NCI-H2029 (cell line): Measurements from ENCODE around the gene DHRS7.

Source experiments
- DNase-seq: peaks from one replicate; lab custom pipeline; 2025; lab: John Stamatoyannopoulos, UW

The DHRS7 gene, protein sequence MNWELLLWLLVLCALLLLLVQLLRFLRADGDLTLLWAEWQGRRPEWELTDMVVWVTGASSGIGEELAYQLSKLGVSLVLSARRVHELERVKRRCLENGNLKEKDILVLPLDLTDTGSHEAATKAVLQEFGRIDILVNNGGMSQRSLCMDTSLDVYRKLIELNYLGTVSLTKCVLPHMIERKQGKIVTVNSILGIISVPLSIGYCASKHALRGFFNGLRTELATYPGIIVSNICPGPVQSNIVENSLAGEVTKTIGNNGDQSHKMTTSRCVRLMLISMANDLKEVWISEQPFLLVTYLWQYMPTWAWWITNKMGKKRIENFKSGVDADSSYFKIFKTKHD

DNA sequence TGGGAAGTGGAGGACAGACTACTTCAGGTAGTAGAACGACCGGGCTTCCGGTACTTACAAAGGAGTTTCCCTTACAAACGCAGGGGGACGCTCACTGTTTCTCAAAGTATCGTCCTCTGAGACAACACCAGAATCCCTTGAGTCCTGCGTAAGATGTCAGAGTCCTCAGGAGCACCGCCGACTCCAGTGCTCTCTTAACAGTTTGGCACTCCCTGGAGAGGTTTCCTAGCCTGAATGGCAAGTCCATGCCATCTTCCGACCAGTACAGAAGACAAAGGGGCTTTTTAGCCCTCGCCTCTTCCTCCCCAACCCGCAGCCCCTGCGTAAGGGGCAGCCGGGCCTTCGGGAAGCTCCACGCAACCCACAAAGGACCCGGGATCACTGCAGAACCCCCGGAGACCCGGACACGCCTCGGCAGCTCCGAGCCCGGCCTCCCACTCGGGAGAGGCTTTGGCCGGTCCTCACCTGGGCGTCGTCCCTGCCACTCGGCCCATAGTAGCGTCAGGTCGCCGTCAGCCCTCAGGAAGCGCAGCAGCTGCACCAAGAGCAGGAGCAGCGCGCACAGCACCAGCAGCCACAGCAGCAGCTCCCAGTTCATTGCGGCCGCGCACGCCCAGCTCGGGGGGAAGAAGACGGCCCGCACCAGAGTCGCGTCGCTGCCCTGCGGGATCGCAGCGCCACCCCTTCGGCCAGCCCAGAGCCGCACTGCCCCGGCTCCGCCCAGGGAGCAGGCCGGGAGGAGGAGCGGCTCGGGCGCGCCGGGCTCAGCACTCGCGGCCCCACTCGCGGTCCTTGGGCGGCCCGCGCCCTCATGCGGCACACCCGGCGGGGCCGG, at the start of gene DHRS7:
Gene DHRS7 (minus strand): TSS at position 687 of the 835 bp plus-strand sequence. CDS start 89 bp downstream, at position 598.
- DNase-seq: peak; percentile 74

GRCh38 chr14:60214415-60215126, 49.4 kb upstream of the DHRS7 start:
- DNase-seq: no peak

DNA sequence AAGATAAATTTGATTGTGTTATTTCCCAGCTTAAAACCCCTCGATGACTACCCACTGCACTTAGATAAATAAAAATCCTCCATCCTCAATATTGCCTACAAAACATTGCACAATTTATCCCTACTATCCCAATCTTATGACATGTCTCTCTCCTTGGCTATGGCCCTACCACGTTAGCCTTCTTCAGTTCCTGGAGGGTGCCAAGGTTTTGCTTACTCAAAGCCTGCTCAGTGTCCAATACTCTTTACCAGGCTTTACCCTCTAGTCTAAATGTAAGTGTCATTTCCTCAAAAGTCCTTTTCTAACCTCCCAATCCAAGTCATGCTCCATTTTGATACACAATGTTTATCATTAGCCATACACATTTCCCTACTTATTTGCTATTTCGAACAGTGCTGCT, 48.8 kb upstream of the DHRS7 start:
- DNase-seq: no peak

- DNase-seq: no peak
These were observed 47.5 kb upstream of the DHRS7 start for GRCh38 chr14:60212503-60213371.

DNA sequence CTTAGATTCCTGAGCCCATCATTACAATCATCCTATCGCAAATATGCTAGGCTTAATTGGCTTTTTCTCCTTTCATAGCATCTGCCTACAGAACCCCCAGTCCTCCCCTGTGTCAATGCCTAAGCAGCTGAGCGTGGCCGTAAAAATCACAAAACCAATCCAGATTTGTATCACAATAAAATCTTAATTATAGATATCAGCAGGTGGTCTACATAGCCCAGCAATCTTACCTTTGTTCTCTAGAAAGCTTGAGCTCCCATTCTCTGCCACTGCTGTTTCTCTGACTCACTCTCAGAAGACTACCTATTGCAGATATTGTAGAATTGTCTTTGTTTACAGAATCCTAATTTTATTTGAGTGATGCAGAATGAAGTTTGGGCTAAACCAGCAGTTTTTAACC, 46.0 kb upstream of the DHRS7 start:
- DNase-seq: no peak

DNA sequence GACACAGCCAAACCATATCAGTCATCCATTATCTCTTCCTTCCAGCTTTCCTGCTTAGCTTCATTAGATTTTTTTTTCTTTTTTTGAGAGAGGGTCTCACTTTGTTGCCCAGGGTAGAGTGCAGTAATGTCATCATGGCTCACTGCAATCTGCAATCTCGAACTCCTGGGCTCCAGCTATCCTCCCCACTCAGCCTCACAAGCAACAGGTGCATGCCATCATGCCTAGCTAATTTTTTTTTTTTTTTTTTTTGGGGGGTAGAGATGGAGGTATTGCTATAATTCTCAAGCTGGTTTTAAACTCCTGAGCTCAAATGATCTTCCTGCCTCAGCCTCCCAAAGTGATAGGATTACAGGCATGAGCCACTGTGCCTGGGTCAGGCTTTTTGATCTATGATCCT, 45.5 kb upstream of the DHRS7 start:
- DNase-seq: no peak

GRCh38 chr14:60206837-60207533, 41.8 kb upstream of the DHRS7 start:
- no peak for DNase-seq

DNA sequence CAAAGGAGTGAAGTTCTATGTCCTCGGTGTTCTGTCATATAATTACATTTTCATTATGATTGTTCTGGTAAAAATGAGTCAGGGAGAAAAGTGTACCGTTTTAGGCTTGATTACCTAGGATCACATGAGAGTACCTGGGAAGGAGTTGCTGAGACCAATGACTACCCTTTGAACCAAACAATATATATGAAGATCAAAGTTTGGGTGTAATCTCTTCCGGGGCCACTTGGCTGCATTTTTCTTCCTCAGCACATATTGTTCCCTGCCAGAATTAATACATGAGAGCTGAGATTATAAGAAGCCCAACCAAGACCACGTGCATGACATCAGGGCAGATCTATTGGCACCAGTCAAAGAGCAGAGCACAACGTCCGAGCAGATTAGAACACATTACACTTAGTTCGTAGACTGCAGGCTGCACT, 41.1 kb upstream of the DHRS7 start:
- no peak for DNase-seq

DNA sequence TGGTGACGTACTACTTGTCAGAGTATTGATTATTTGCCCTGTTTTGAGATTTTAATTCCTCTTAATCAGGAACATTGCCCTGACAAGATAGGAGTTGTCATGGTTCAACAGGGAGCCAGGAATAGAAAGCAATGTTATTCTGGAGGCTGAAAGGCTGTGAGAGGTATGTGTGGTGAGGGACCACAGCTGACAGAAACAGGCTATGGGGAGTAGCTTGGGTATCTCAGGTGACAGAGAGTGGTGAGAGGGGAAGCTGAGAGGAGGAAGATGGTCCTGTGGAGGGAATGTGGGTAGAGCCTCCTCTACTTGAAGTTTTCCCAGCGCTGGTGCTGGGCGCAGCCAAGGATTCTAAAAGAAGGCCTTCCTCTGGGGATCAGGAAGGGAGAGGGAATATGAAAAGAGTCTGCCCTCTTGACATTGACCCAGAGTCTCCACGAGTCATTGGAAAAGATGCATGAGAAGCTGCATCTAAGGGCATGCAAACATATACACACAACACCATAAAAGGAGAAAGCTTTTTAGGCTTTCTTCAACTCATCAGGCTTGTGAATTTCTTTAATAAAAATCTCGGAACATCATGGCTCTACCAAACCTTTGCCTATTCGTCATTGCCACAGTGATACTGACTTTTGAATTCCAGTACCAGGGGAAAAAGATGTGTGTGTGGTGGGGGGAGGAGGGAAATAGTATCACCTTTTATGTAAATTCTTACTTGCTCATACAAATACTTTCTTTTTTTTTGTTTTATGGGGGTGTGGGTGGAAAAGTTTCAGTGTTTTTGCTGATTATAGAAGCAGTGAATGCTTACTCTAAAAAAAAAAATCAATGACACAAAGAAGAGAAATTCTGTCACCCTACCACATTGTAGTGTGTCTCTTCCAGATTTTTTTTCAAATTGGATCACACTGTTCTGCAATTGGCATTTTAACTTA, 39.9 kb upstream of the DHRS7 start:
- no peak for DNase-seq

DNA sequence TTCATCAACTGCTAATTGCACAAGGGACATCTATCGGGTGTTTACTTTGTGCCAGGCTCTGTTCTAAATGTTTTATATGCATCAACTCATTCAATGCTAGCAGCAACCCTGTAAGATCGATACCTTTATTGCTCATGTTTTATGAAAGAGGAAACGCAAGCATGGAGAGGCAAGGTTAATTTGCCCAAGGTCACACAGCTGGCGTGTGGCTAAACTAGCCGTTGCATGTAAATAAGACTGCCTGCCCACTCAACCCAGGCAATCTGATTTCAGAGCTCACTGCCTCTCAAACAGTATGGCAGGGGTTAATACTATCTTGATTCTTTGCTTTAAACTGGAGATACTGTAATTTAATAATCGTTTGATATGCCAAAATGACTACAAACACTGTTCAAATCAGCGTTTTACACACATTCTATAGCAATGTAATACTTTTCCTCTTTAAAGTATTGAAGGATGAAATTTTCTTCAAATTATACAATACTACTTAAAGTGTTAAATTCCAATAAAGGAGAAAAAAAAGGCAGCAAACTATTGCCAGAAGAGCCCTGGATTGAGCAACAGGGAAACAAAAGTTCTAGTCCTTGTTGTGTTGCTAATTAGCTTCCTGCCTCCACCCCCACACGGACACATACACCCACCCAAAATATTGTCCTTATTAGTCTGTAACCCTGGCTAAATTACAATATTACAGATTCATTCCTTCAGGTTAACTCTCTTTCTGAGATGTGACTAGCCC, 39.1 kb upstream of the DHRS7 start:
- peak; percentile 10 for DNase-seq

- no peak for DNase-seq
These were observed 34.1 kb upstream of the DHRS7 start for GRCh38 chr14:60199321-60199720.

GRCh38 chr14:60197629-60198303, 32.6 kb upstream of the DHRS7 start:
- DNase-seq: no peak

DNA sequence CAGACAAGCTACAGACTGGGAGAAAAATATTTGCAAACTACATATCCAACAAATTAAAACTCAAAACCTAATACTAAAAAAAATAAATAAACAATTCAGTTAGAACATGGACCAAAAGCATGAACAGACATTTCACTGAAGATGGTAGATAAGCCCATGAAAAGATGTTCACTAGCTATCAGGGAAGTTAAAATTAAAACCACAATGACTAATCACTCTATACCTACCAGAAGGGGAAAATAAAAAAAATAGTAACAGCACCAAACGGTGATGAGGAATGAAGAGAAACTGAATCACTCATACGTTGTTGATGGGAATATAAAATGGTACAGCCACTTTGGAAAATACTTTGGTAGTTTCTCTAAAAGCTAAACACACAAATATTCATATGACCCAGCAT, 31.1 kb upstream of the DHRS7 start:
- DNase-seq: no peak

DNA sequence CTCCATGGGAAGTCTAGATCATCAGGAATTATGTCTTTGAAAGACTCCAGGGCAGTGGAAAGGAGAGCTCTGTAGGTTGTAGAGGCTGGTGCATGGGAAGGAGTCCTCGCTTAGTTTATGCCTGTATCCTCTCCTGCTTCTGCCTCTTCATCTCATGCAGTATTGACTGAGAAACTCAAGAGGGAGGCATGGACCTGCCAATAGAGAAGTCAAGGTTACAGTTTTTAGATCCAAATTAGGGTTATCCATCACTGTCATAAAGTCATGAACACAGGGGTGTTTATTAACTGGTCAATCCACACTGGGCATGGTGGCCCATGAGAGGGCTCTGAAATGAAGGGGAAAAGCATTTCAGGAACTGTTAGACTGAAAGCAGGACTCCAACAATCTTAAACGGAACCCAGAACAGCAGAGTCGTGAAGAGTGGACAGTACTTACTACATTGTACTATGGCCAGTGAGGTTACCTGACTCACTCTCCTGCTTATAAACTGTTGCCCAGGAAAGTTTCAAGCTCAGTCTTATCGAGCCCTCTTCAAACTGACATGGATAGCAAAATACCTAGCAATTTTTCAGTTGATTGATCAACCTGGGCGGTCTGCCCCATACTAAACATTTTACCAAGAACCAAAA, 30.1 kb upstream of the DHRS7 start:
- DNase-seq: peak; percentile 2

GRCh38 chr14:60189923-60190840, 25.0 kb upstream of the DHRS7 start:
- DNase-seq: no peak

GRCh38 chr14:60188696-60189095, 23.5 kb upstream of the DHRS7 start:
- no peak for DNase-seq

DNA sequence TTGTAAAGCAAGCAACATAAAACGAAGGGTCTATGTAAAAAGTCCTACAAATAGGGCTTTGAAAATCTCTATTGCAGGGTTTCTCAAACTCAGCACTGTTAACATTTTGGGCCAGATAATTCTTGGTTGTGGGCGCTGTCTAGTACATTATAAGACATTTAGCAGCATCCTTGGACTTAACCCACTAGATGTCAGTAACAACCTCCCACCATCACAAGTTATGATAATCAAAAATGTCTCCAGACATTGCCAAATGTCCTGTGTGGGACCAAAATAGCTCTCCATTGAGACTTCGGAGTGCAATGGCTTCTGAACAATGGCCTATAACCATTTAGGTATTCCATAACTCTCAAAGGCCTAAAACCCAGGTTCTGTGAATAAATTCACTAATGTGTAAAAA, 22.9 kb upstream of the DHRS7 start:
- DNase-seq: peak; percentile 14
